PFSK-1 (cell line): ENCODE results near the gene SLC10A7.

Experiments used
- REST ChIP-seq, 2 experiments: IDR thresholded peaks; 2 replicates each; pipeline versions ENCODE4 v1.6.1 to v1.8.0; 2011 to 2012; ENCODE audit warnings: low read depth in 2 of 2, low read length in 2 of 2, control low read depth in 1 of 2, inconsistent platforms in 1 of 2, mild to moderate bottlenecking in 1 of 2, moderate library complexity in 1 of 2; ENCODE audit not compliant: insufficient read depth in 1 of 2
- TAF1 ChIP-seq: IDR thresholded peaks from 2 replicates; pipeline ENCODE4 v1.6.1; 2012; ENCODE audit warnings: low read length, control low read depth, borderline replicate concordance; ENCODE audit not compliant: insufficient read depth

DNA sequence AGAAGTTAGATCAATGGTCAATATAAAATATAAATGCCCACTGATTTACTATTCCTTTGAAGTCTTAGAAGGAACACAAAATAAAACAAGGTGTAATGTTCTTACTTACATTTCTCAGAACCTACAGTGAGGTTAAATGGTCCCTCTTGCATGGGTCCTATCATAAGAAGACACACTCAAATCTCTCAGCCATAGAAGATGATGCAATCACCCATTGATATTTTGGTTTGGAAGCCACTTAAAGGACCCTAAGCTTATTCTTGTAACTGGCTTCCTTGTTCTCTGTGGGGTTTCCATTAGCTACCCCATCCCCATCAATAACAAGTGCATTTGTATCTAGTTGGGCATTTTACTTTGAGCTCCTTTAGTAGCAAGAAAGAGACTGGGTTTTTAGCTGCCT, 292.3 kb downstream of the SLC10A7 start:
- no peak for TF ChIP-seq REST (IDR thresholded peaks at IDR 0.05; ENCODE audit: insufficient read depth in 1 of 2, low read depth in 2 of 2, low read length in 2 of 2)
- TF ChIP-seq TAF1: no peak
